H1 (cell line): ENCODE results near the gene INPPL1.

Experiments used
- EP300 ChIP-seq, 2 experiments: IDR thresholded peaks; 1 replicate in 1 of 2; 2 replicates in 1 of 2; pipeline ENCODE4 v1.6.1; 2011 to 2012; ENCODE audit warnings: low read depth in 2 of 2, low read length in 2 of 2, mild to moderate bottlenecking in 2 of 2, borderline replicate concordance in 1 of 2, inconsistent platforms in 1 of 2, moderate library complexity in 1 of 2
- PHF8 ChIP-seq: fragments of 200-600 bp; sonication (generic); conservative IDR thresholded peaks from 2 replicates; pipeline ENCODE4 v1.7.1; 2012; ENCODE audit warnings: low read depth, mild to moderate bottlenecking, inconsistent platforms, low read length, moderate library complexity
- RAD21 ChIP-seq, 2 experiments: IDR thresholded peaks in 1 of 2; conservative IDR thresholded peaks in 1 of 2; 2 replicates each; pipeline ENCODE4 v1.6.1; 2011; ENCODE audit warnings: low read depth in 2 of 2, low read length in 2 of 2, improper control_type of control experiment in 1 of 2, inconsistent platforms in 1 of 2, mild to moderate bottlenecking in 1 of 2, moderate library complexity in 1 of 2
- YY1 ChIP-seq: IDR thresholded peaks from 2 replicates; pipeline ENCODE4 v1.6.1; 2011; ENCODE audit warnings: low read depth, mild to moderate bottlenecking, low read length
- TF ChIP-seq, protein P1 (sequence below), 3 experiments: IDR thresholded peaks; 1 replicate in 2 of 3; 2 replicates in 1 of 3; pipeline versions ENCODE4 v1.5.1 to v1.6.1; 2011; ENCODE audit warnings: low read length in 3 of 3, mild to moderate bottlenecking in 3 of 3, inconsistent platforms in 2 of 3, low read depth in 1 of 3, moderate library complexity in 1 of 3; ENCODE audit not compliant: insufficient read depth in 1 of 3; ENCODE audit errors: control extremely low read depth in 1 of 3
- TF ChIP-seq, protein P2 (sequence below): IDR thresholded peaks from 2 replicates; pipeline ENCODE4 v1.6.1; 2012; ENCODE audit warnings: inconsistent platforms

DNA sequence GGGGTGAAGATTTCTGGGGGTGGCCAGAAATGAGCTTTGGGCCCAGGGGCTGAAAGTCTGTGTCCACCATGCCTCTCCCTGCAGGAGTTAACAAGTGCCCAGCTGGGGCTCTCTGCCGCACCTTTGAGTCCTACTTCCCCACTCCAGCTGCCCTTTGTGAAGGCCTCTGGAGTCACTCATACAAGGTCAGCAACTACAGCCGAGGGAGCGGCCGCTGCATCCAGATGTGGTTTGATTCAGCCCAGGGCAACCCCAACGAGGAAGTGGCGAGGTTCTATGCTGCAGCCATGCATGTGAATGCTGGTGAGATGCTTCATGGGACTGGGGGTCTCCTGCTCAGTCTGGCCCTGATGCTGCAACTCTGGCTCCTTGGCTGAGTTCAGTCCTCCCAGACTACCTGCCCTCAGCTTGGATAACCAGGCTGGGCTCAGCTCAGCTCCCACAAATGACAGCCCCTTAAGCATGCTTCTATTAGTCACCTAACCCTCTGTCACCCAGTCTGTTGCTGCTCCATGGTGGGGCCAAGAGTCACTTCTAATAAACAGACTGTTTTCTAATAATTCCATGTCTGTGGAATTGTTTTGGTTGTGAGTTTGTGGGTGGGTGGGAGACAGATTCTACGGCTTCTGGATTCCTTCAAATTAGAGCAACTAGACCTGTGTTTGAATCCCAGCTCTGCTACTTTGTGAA is 3.0 kb upstream of the INPPL1 start:
- TF ChIP-seq, protein P1, sequence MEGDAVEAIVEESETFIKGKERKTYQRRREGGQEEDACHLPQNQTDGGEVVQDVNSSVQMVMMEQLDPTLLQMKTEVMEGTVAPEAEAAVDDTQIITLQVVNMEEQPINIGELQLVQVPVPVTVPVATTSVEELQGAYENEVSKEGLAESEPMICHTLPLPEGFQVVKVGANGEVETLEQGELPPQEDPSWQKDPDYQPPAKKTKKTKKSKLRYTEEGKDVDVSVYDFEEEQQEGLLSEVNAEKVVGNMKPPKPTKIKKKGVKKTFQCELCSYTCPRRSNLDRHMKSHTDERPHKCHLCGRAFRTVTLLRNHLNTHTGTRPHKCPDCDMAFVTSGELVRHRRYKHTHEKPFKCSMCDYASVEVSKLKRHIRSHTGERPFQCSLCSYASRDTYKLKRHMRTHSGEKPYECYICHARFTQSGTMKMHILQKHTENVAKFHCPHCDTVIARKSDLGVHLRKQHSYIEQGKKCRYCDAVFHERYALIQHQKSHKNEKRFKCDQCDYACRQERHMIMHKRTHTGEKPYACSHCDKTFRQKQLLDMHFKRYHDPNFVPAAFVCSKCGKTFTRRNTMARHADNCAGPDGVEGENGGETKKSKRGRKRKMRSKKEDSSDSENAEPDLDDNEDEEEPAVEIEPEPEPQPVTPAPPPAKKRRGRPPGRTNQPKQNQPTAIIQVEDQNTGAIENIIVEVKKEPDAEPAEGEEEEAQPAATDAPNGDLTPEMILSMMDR (IDR thresholded peaks at IDR 0.05; ENCODE audit: control extremely low read depth in 1 of 3, insufficient read depth in 1 of 3, low read depth in 1 of 3, low read length in 3 of 3): no peak
- TF ChIP-seq, protein P2, sequence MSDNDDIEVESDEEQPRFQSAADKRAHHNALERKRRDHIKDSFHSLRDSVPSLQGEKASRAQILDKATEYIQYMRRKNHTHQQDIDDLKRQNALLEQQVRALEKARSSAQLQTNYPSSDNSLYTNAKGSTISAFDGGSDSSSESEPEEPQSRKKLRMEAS: no peak
- TF ChIP-seq YY1 (no peak), EP300 (IDR thresholded peaks at IDR 0.05; ENCODE audit: borderline replicate concordance in 1 of 2, low read depth in 2 of 2, low read length in 2 of 2) (no peak), PHF8 (no peak), RAD21 (IDR thresholded peaks at IDR 0.05 in 1 of 2, conservative IDR thresholded peaks at IDR 0.05 in 1 of 2; ENCODE audit: low read depth in 2 of 2, low read length in 2 of 2) (no peak)
